Neural crest cell (in vitro differentiated cells): ENCODE data around the gene PRSS57. TPM values are rescaled to one million over a fixed set of nuclear protein-coding genes. Genes with fewer than 3 reads are reported as not detected.
"Not testable (repeated sequence)": the region's sequence is repeated elsewhere in the genome, so short reads cannot be mapped to it uniquely, and the experiment has no call there.

Experiments used
- DNase-seq: peaks from one replicate; pipeline ENCODE4 v3.0.0; 2021; ENCODE audit warnings: low read depth, mixed read lengths, low spot score
- H3K27ac Mint-ChIP-seq: one replicate; pipeline ENCODE4 v1.8.0; 2021; ENCODE audit warnings: mild to moderate bottlenecking, mixed read lengths; ENCODE audit not compliant: unreplicated experiment
- H3K27me3 Mint-ChIP-seq: 2 replicates; pipeline ENCODE4 v1.8.0; 2021; ENCODE audit warnings: low read depth, mild to moderate bottlenecking, mixed read lengths
- H3K36me3 Mint-ChIP-seq: 2 replicates; pipeline ENCODE4 v1.8.0; 2021; ENCODE audit warnings: low read depth, mild to moderate bottlenecking, mixed read lengths
- H3K4me1 Mint-ChIP-seq: 2 replicates; pipeline ENCODE4 v1.8.0; 2021; ENCODE audit warnings: mixed read lengths
- H3K4me3 Mint-ChIP-seq: one replicate; pipeline ENCODE4 v1.8.0; 2021; ENCODE audit warnings: mild to moderate bottlenecking, mixed read lengths
- H3K9me3 Mint-ChIP-seq: 2 replicates; pipeline ENCODE4 v1.8.0; 2021; ENCODE audit warnings: mixed read lengths
- total RNA-seq: library from RNA; stranded (reverse); gene quantifications from 2 replicates; pipeline ENCODE4 v1.2.1, GENCODE V29; 2021
- TF ChIP-seq, protein P1 (sequence below): fragments of 200-600 bp; sonication (generic); conservative IDR thresholded peaks from 2 replicates; pipeline ENCODE4 v1.5.0; 2021; ENCODE audit warnings: antibody characterized with exemption, mild to moderate bottlenecking

The PRSS57 gene
- total RNA-seq, 1 donor from 2014 or later, result not detected

DNA sequence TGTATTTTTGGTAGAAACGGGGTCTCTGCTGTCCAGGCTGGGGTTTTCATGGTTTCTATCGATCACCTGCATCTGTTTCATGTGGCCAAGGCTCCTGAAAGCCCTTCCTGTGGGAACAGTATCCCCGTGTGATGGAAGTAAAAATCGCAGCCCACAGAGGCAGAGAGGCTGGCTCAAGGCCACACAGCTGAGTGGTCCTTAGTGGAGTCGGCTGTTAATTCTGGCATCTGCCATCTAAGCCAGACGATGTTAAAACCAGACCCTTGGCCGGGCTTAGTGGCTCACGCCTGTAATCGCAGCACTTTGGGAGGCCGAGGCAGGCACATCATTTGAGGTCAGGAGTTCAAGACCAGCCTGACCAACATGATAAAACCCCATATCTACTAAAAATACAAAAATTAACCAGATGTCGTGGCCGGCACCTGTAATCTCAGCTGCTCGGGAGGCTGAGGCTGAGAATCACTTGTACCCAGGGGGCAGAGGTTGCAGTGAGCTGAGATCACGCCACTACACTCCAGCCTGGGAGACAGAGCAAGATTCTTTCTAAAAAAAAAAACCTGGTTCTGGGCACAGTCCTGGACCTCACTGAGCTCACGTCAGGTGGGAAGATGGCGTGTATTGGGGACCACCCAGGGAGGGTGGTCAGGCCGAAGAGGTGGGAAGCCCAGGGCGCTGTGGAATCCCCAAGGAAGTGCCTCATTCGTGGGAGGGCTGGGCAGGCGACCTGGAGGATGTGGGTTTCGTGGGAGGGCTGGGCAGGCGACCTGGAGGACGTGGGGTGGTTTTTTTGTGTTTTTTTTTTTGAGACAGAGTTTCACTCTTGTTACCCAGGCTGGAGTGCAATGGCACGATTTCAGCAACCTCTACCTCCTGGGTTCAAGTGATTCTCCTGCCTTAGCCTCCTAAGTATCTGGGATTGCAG lies 37.2 kb upstream of the PRSS57 start:
- no peak overlapping the region for H3K4me3 Mint-ChIP-seq

DNA sequence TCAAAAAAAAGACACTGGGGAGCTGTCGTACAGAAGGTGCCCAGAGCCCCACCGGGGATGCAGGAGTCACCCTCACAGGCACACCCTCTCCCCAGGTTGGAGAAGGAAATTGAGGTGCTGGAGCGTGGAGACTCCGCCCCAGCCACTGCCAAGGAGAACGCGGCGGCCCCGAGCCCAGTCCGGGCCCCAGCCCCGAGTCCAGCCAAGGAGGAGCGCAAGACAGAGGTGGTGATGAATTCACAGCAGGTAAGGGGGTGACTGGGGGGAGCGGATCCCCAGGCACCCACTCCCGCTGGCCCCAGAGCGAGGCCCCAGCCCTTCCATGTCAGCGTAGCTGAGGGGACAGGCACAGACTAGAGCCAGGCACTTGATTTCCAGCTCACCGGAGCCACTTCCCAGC lies 35.7 kb upstream of the PRSS57 start:
- H3K4me1 Mint-ChIP-seq, result peaks cover 4% of the 10 kb centered on the region
- TF ChIP-seq, protein P1, sequence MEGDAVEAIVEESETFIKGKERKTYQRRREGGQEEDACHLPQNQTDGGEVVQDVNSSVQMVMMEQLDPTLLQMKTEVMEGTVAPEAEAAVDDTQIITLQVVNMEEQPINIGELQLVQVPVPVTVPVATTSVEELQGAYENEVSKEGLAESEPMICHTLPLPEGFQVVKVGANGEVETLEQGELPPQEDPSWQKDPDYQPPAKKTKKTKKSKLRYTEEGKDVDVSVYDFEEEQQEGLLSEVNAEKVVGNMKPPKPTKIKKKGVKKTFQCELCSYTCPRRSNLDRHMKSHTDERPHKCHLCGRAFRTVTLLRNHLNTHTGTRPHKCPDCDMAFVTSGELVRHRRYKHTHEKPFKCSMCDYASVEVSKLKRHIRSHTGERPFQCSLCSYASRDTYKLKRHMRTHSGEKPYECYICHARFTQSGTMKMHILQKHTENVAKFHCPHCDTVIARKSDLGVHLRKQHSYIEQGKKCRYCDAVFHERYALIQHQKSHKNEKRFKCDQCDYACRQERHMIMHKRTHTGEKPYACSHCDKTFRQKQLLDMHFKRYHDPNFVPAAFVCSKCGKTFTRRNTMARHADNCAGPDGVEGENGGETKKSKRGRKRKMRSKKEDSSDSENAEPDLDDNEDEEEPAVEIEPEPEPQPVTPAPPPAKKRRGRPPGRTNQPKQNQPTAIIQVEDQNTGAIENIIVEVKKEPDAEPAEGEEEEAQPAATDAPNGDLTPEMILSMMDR, result no peak
- no peaks in the 10 kb centered on the region for H3K9me3 Mint-ChIP-seq
- no peaks in the 10 kb centered on the region for H3K27me3 Mint-ChIP-seq
- H3K27ac Mint-ChIP-seq, result no peak overlapping the region
- H3K36me3 Mint-ChIP-seq, result peaks cover 6% of the 10 kb centered on the region
- DNase-seq, result no peak
- H3K4me3 Mint-ChIP-seq, result no peak overlapping the region

More for the DNA sequence above, 37.2 kb upstream of the PRSS57 start:
- Mint-ChIP-seq H3K27ac (no peak overlapping the region), H3K36me3 (peaks cover 3% of the 10 kb centered on the region), H3K9me3 (no peaks in the 10 kb centered on the region), H3K4me1 (peaks cover 4% of the 10 kb centered on the region), H3K27me3 (no peaks in the 10 kb centered on the region)
- DNase-seq, result no peak
- TF ChIP-seq, protein P1, result no peak

DNA sequence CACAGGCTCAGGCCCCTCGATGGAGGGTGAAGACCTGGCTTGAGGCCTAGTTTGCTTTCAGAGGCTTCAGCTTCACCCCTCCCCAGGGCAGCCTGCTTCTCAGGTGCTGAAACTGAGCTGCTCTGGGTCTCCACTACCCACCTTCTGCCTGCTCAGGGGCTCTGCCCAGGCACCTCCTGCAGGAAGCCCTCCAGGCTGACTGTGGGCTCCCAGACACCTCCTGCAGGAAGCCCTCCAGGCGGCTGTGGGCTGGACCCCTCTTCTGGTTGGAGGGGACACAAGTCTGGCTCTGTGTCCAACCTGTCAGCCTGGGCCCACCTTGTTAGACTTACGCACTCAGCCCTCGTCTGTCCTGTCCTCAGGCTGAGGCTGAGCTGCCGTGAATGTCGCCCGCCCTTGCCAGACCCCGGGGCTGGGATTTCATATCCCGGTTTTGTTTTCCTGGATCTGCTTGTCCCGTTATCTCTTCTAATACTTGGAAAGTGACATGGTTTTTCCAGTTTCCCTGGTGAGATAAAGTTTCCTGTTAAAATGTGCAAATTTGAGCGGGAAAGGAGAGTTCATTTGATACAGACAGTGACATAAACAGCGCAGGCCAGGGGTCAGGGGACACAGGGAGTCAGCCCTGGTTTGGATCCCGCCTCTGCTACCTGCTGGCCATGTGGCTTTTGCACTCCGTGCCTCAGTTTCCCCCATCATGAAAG lies 34.9 kb upstream of the PRSS57 start:
- no peaks in the 10 kb centered on the region for H3K9me3 Mint-ChIP-seq
- TF ChIP-seq, protein P1, result no peak
- no peak for DNase-seq

DNA sequence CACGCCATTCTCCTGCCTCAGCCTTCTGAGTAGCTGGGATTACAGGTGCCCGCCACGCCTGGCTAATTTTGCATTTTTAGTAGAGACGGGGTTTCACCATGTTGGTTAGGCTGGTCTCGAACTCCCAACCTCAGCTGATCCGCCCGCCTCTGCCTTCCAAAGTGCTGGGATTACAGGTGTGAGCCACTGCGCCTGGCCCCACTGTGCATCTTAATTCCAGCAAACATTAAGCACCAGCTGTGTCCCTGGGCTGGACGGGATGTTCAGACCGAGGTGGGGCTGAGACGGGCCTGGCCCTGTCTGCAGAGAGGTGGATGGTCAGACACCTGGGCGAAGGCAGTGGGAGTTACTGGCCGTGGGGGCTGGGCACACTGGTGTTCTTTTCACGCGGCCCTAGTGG lies 34.3 kb upstream of the PRSS57 start:
- not testable (repeated sequence) for H3K9me3 Mint-ChIP-seq, H3K4me3 Mint-ChIP-seq, H3K27me3 Mint-ChIP-seq, H3K4me1 Mint-ChIP-seq, H3K36me3 Mint-ChIP-seq, DNase-seq, H3K27ac Mint-ChIP-seq

More for the DNA sequence above, 34.9 kb upstream of the PRSS57 start:
- H3K4me1 Mint-ChIP-seq, result peaks cover 4% of the 10 kb centered on the region
- no peak overlapping the region for H3K27ac Mint-ChIP-seq
- H3K27me3 Mint-ChIP-seq, result no peaks in the 10 kb centered on the region
- H3K4me3 Mint-ChIP-seq, result no peak overlapping the region
- peaks cover 6% of the 10 kb centered on the region for H3K36me3 Mint-ChIP-seq

DNA sequence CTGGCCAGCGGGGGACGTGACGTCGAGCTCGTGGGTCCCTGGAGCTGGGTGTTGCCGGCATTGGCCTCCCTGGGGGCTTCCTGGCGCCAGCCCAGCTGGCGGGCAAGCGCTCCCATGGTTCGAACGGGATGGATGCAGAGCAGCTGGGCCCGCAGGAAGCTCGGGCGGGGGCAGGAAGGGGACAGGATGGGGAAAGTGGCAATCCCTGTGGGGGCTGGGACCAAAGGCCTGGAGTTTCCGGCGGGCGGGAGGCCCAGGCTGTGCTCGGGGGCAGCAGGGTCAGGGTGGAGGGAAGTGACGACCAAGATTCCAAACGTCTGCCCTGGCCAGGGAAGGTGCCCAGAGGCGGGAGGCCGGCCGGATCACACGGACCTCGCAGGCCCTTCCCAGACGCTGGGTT lies 32.8 kb upstream of the PRSS57 start:
- H3K4me3 Mint-ChIP-seq, result no peak overlapping the region
- no peaks in the 10 kb centered on the region for H3K4me1 Mint-ChIP-seq
- TF ChIP-seq, protein P1, result no peak
- no peak overlapping the region for H3K27ac Mint-ChIP-seq
- no peaks in the 10 kb centered on the region for H3K9me3 Mint-ChIP-seq
- no peak for DNase-seq
- no peaks in the 10 kb centered on the region for H3K27me3 Mint-ChIP-seq
- H3K36me3 Mint-ChIP-seq, result peaks cover 6% of the 10 kb centered on the region
